Smooth muscle cell (in vitro differentiated cells): ENCODE measurements around the gene TBCK. TPM values are rescaled to one million over a fixed set of nuclear protein-coding genes. Genes with fewer than 3 reads are reported as not detected.

Experiments used
- DNase-seq: peaks from one replicate; lab custom pipeline; 2025; ENCODE audit not compliant: unreplicated experiment; lab: John Stamatoyannopoulos, UW
- H2AFZ ChIP-seq: fragments of 200-600 bp; sonication (generic); 2 replicates; pipeline ENCODE4 v1.6.0; 2016; ENCODE audit warnings: antibody characterized with exemption, low read depth, mild to moderate bottlenecking
- H3F3A ChIP-seq: fragments of 200-600 bp; sonication (generic); 2 replicates; pipeline ENCODE4 v1.6.0; 2017; ENCODE audit warnings: antibody characterized with exemption, low read depth
- H3K27ac ChIP-seq: fragments of 200-600 bp; sonication (generic); 2 replicates; pipeline ENCODE4 v1.5.1; 2016; ENCODE audit warnings: low read depth, mild to moderate bottlenecking
- H3K27me3 ChIP-seq: fragments of 200-600 bp; sonication (generic); 2 replicates; pipeline ENCODE4 v1.6.1; 2016; ENCODE audit warnings: low read depth, mild to moderate bottlenecking
- H3K36me3 ChIP-seq: fragments of 200-600 bp; sonication (generic); 2 replicates; pipeline ENCODE4 v1.5.1; 2016; ENCODE audit warnings: low read depth
- H3K4me1 ChIP-seq: fragments of 200-600 bp; sonication (generic); 2 replicates; pipeline ENCODE4 v1.5.1; 2016; ENCODE audit warnings: low read depth
- H3K4me2 ChIP-seq: fragments of 200-600 bp; sonication (generic); 2 replicates; pipeline ENCODE4 v1.6.0; 2016; ENCODE audit warnings: mild to moderate bottlenecking
- H3K4me3 ChIP-seq: fragments of 200-600 bp; sonication (generic); 2 replicates; pipeline ENCODE4 v1.5.1; 2016; ENCODE audit warnings: mild to moderate bottlenecking
- H3K79me2 ChIP-seq: fragments of 200-600 bp; sonication (generic); 2 replicates; pipeline ENCODE4 v1.6.0; 2016; ENCODE audit warnings: low read depth, mild to moderate bottlenecking
- H3K9ac ChIP-seq: fragments of 200-600 bp; sonication (generic); 2 replicates; pipeline ENCODE4 v1.6.0; 2016; ENCODE audit warnings: low read depth
- H3K9me3 ChIP-seq: fragments of 200-600 bp; sonication (generic); replicated peaks from 2 replicates; pipeline ENCODE4 v1.5.1; 2016; ENCODE audit warnings: low read depth
- H4K20me1 ChIP-seq: fragments of 200-600 bp; sonication (generic); 2 replicates; pipeline ENCODE4 v1.6.0; 2016; ENCODE audit warnings: low read depth
- CTCF ChIP-seq: fragments of 200-600 bp; sonication (generic); IDR thresholded peaks from 2 replicates; pipeline ENCODE4 v1.5.1; 2017; ENCODE audit warnings: borderline replicate concordance, mild to moderate bottlenecking, antibody characterized with exemption; ENCODE audit not compliant: insufficient read depth, poor library complexity, severe bottlenecking
- WGBS: methylation state at CpG from one replicate; pipeline ENCODE4 v1.1.7; 2016; ENCODE audit warnings: low lambda C conversion rate; 5-methylcytosine and 5-hydroxymethylcytosine counted together
- polyA plus RNA-seq: library from polyadenylated mRNA; unstranded; fragments of >200 nt; fragmentation: Nextera tagmentation; extraction: Ambion mirVana; gene quantifications from 2 replicates; pipeline ENCODE4 v1.2.1, GENCODE V29; 2016
- total RNA-seq: library from RNA; depleted of rRNA; stranded (reverse); fragments of >200 nt; gene quantifications from 2 replicates; pipeline ENCODE4 v1.2.3, GENCODE V29; 2014

Gene TBCK
- total and polyA plus RNA-seq, 2 experiments from 2014 or later, result 10.0 to 28.1 TPM

- Histone ChIP-seq H3K27me3 (no peaks in the 10 kb centered on the region), H3K9me3 (no peaks in the 10 kb centered on the region), H2AFZ (no peak overlapping the region), H3K4me3 (no peak overlapping the region), H3F3A (peaks cover 4% of the 10 kb centered on the region), H3K4me2 (no peak overlapping the region), H3K36me3 (no peaks in the 10 kb centered on the region), H3K9ac (no peak overlapping the region), H3K27ac (no peak overlapping the region), H4K20me1 (peaks cover 8% of the 10 kb centered on the region), H3K4me1 (peaks cover 9% of the 10 kb centered on the region), H3K79me2 (no peaks in the 10 kb centered on the region)
- no peak for DNase-seq
- TF ChIP-seq CTCF, result no peak
These were observed 257.1 kb downstream of the TBCK start for GRCh38 chr4:106058921-106059320.

GRCh38 chr4:106056914-106057313, 259.1 kb downstream of the TBCK start:
- no peaks in the 10 kb centered on the region for H3K36me3 ChIP-seq
- DNase-seq, result no peak
- H3K27me3 ChIP-seq, result no peaks in the 10 kb centered on the region
- no peak overlapping the region for H3K9ac ChIP-seq
- H3K27ac ChIP-seq, result no peak overlapping the region
- H3K79me2 ChIP-seq, result no peaks in the 10 kb centered on the region
- H3F3A ChIP-seq, result no peaks in the 10 kb centered on the region
- H4K20me1 ChIP-seq, result no peaks in the 10 kb centered on the region
- H3K9me3 ChIP-seq, result no peaks in the 10 kb centered on the region
- no peak overlapping the region for H3K4me3 ChIP-seq
- TF ChIP-seq CTCF, result no peak
- H3K4me1 ChIP-seq, result no peaks in the 10 kb centered on the region
- H3K4me2 ChIP-seq, result no peak overlapping the region
- H2AFZ ChIP-seq, result no peak overlapping the region

GRCh38 chr4:106051514-106051913, 264.5 kb downstream of the TBCK start:
- Histone ChIP-seq H3K4me2 (no peak overlapping the region), H3K4me1 (peaks cover 7% of the 10 kb centered on the region), H3K9me3 (no peaks in the 10 kb centered on the region), H3K27ac (no peak overlapping the region), H3K27me3 (no peaks in the 10 kb centered on the region), H3K4me3 (no peak overlapping the region), H4K20me1 (no peaks in the 10 kb centered on the region), H3K9ac (no peak overlapping the region), H3K79me2 (no peaks in the 10 kb centered on the region), H3F3A (peaks cover 23% of the 10 kb centered on the region), H3K36me3 (no peaks in the 10 kb centered on the region), H2AFZ (no peak overlapping the region)
- WGBS, result 71% methylated on average over 1 of the region's 1 CpG
- DNase-seq, result no peak
- TF ChIP-seq CTCF, result no peak

- no peak for TF ChIP-seq CTCF
These were observed 266.5 kb downstream of the TBCK start for GRCh38 chr4:106049490-106049889.

More at GRCh38 chr4:106049490-106049889, 266.5 kb downstream of the TBCK start:
- H3K27me3 ChIP-seq, result no peaks in the 10 kb centered on the region
- H3K27ac ChIP-seq, result peak overlapping the region; percentile 74
- H3K79me2 ChIP-seq, result no peaks in the 10 kb centered on the region
- peaks cover 7% of the 10 kb centered on the region for H3K4me1 ChIP-seq
- peak overlapping the region; percentile 49 for H3K9ac ChIP-seq
- H4K20me1 ChIP-seq, result no peaks in the 10 kb centered on the region
- H3K4me3 ChIP-seq, result no peak overlapping the region
- no peaks in the 10 kb centered on the region for H3K36me3 ChIP-seq
- DNase-seq, result no peak
- peak overlapping the region; percentile 65 for H3K4me2 ChIP-seq
- peaks cover 23% of the 10 kb centered on the region for H3F3A ChIP-seq
- no peak overlapping the region for H2AFZ ChIP-seq
- no peaks in the 10 kb centered on the region for H3K9me3 ChIP-seq
